ENCODE data around the gene TRAPPC4. TPM values are rescaled to one million over a fixed set of nuclear protein-coding genes. Genes with fewer than 3 reads are reported as not detected.

TRAPPC4 gene
- total RNA-seq, 1 donor from 2014 or later: 41.0 TPM

GRCh38 chr11:119067371-119068222 lies 49.0 kb downstream of the TRAPPC4 start, which contains the start of gene VPS11:
TSS of gene VPS11 (plus strand) at chr11:119067818. CDS start at chr11:119067824, 6 bp downstream.
- DNase-seq (ENCODE audit: low spot score in 2 of 2): peak; percentile 89 to 99
- H3K27me3 ChIP-seq: no peaks in the 10 kb centered on the region
- intact Hi-C loops (cut with DNase I): loop anchor here (1.0 to 5.0 kb wide), 4 partner anchors 10 to 69 kb away; partner anchors contain the start of genes CENATAC, HINFP, HMBS and HYOU1
- H3K36me3 ChIP-seq: peaks cover 21 to 23% of the 10 kb centered on the region in 2 donors
- peak within 1 kb of the TSS; percentile 82 to 97 for H3K4me3 ChIP-seq
- no peaks in the 10 kb centered on the region for H3K9me3 ChIP-seq
- peaks cover 10 to 28% of the 10 kb centered on the region in 2 donors for H3K4me1 ChIP-seq
- peak within 1 kb of the TSS; percentile 89 to 91 for H3K27ac ChIP-seq
- no peak for TF ChIP-seq CTCF (IDR thresholded peaks at IDR 0.05)

Other genes starting within 250 kb of the TRAPPC4 start
- gene DDX6, start 227.6 kb upstream of the TRAPPC4 start, total RNA-seq: 25.9 TPM
- gene CXCR5, start 134.9 kb upstream of the TRAPPC4 start, total RNA-seq: not detected
- 46.5 TPM for gene BCL9L, start 92.8 kb upstream of the TRAPPC4 start, total RNA-seq
- not detected for gene UPK2, start 62.5 kb upstream of the TRAPPC4 start, total RNA-seq
- not detected for gene FOXR1, start 47.0 kb upstream of the TRAPPC4 start, total RNA-seq
- 67.7 TPM for gene CENATAC, start 20.6 kb upstream of the TRAPPC4 start, total RNA-seq
- gene RPS25, start 423 bp upstream of the TRAPPC4 start, total RNA-seq: 857 TPM
- gene SLC37A4, start 12.1 kb downstream of the TRAPPC4 start, total RNA-seq: 21.2 TPM
- gene HYOU1, start 38.4 kb downstream of the TRAPPC4 start, total RNA-seq: 98.4 TPM
- 23.4 TPM for gene VPS11, start 49.1 kb downstream of the TRAPPC4 start, total RNA-seq
- 82.8 TPM for gene HMBS, start 66.1 kb downstream of the TRAPPC4 start, total RNA-seq
- gene DPAGT1, start 83.1 kb downstream of the TRAPPC4 start, total RNA-seq: 61.9 TPM
- gene C2CD2L, start 88.6 kb downstream of the TRAPPC4 start, total RNA-seq: 16.7 TPM
- 36.5 TPM for gene HINFP, start 102.8 kb downstream of the TRAPPC4 start, total RNA-seq
- gene ABCG4, start 130.3 kb downstream of the TRAPPC4 start, total RNA-seq: not detected
- 35.9 TPM for gene NLRX1, start 150.0 kb downstream of the TRAPPC4 start, total RNA-seq
- not detected for gene NHERF4, start 166.7 kb downstream of the TRAPPC4 start, total RNA-seq
- 21.6 TPM for gene CBL, start 187.6 kb downstream of the TRAPPC4 start, total RNA-seq